Fibroblast of lung (primary cell): Measurements from ENCODE around the gene PHEX. TPM values are rescaled to one million over a fixed set of nuclear protein-coding genes. Genes with fewer than 3 reads are reported as not detected.

ENCODE experiments used
- DNase-seq, 2 donors: peaks; one replicate each; pipeline versions ENCODE4 v3.0.0 to v3.0.0-alpha.2; 2010; ENCODE audit warnings: low read depth in 2 of 2
- H2AFZ ChIP-seq: 2 replicates; pipeline ENCODE4 v1.5.1; 2012; ENCODE audit warnings: low read length, control low read depth, inconsistent platforms
- H3K27ac ChIP-seq: 2 replicates; pipeline ENCODE4 v1.5.1; 2011; ENCODE audit warnings: low read length, control low read depth; ENCODE audit not compliant: insufficient read depth
- H3K27me3 ChIP-seq: 2 replicates; pipeline ENCODE4 v1.5.1; 2011; ENCODE audit warnings: mild to moderate bottlenecking, low read length; ENCODE audit not compliant: control insufficient read depth, insufficient read depth
- H3K36me3 ChIP-seq: 2 replicates; pipeline ENCODE4 v1.5.1; 2011; ENCODE audit warnings: low read length; ENCODE audit not compliant: control insufficient read depth, insufficient read depth
- H3K4me1 ChIP-seq: 2 replicates; pipeline ENCODE4 v1.5.1; 2011; ENCODE audit warnings: low read length; ENCODE audit not compliant: control insufficient read depth, insufficient read depth; ENCODE audit errors: extremely low read depth
- H3K4me2 ChIP-seq: 2 replicates; pipeline ENCODE4 v1.5.1; 2011; ENCODE audit warnings: low read length, control low read depth; ENCODE audit not compliant: insufficient read depth; ENCODE audit errors: extremely low read depth
- H3K4me3 ChIP-seq, 4 experiments: fragments of 200-600 bp in 1 of 4; sonication (generic) in 1 of 4; replicated peaks in 1 of 4; 2 replicates each; pipeline ENCODE4 v1.5.1; 2011 to 2016; ENCODE audit warnings: low read length in 4 of 4, low read depth in 3 of 4, mild to moderate bottlenecking in 3 of 4, control low read depth in 2 of 4, inconsistent platforms in 1 of 4, mixed read lengths in 1 of 4; ENCODE audit not compliant: insufficient read depth in 1 of 4; ENCODE audit errors: control extremely low read depth in 1 of 4
- H3K79me2 ChIP-seq: 2 replicates; pipeline ENCODE4 v1.5.1; 2012; ENCODE audit warnings: mild to moderate bottlenecking, low read length, inconsistent platforms; ENCODE audit not compliant: control insufficient read depth, insufficient read depth
- H3K9ac ChIP-seq: 2 replicates; pipeline ENCODE4 v1.5.1; 2011; ENCODE audit warnings: mild to moderate bottlenecking, low read length, control low read depth; ENCODE audit not compliant: insufficient read depth
- H3K9me3 ChIP-seq: 2 replicates; pipeline ENCODE4 v1.5.1; 2012; ENCODE audit warnings: low read depth, low read length; ENCODE audit not compliant: control insufficient read depth, insufficient read depth
- H4K20me1 ChIP-seq: 2 replicates; pipeline ENCODE4 v1.5.1; 2011; ENCODE audit warnings: low read length; ENCODE audit not compliant: control insufficient read depth, insufficient read depth; ENCODE audit errors: extremely low read depth
- EZH2 ChIP-seq: IDR thresholded peaks from 2 replicates; pipeline ENCODE4 v1.5.1; 2012; ENCODE audit warnings: low read length, control low read depth, mild to moderate bottlenecking; ENCODE audit errors: missing control alignments
- polyA plus RNA-seq, 2 donors: library from polyadenylated mRNA; depleted of rRNA in 1 of 2; stranded (reverse) in 1 of 2; unstranded in 1 of 2; fragments of >200 nt; gene quantifications; 2 replicates each; pipeline ENCODE4 v1.2.1, GENCODE V29; 2011 to 2012; ENCODE audit warnings: missing spikeins in 1 of 2
- total RNA-seq: library from RNA; depleted of rRNA; stranded (reverse); fragments of >200 nt; gene quantifications from 2 replicates; pipeline ENCODE4 v1.2.1, GENCODE V29; 2014
- TF ChIP-seq, protein P1 (sequence below), 2 donors: IDR thresholded peaks in 1 of 2; conservative IDR thresholded peaks in 1 of 2; 1 replicate in 1 of 2; 2 replicates in 1 of 2; pipeline ENCODE4 v1.5.1; 2011 to 2012; ENCODE audit warnings: low read length in 2 of 2, control low read depth in 1 of 2, inconsistent platforms in 1 of 2, low read depth in 1 of 2, mild to moderate bottlenecking in 1 of 2

PHEX gene
- total and polyA plus RNA-seq, 2 donors (not counting 1 experiment from before 2014, with no cell fraction given) = 1.2 to 1.7 TPM

DNA sequence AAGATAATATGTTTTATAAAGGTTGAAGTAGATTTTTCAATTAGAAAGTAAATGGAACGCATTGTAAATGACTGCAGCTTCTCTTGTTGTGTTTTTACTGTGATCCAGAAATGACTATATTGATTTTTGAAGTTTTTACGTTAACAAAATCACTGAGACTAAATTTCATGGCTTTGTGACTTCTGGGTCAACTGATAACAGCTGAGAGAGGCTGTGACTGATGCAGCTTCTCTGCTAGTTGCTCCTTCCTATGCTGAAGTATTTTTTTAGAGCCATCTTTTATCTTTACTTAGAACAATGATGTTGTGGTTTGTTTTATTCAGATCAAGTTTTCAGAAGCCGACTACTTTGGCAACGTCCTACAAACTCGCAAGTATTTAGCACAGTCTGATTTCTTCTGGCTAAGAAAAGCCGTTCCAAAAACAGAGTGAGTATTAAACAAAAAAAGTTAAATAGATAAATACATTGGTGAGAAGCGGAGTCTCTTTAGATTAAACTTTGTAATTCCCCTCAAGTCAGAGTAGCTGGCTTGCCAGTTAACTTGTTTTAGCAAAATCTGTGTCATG lies 145.9 kb downstream of the PHEX start:
- no peaks in the 10 kb centered on the region for H4K20me1 ChIP-seq
- no peak overlapping the region for H3K9ac ChIP-seq
- H3K27me3 ChIP-seq = no peaks in the 10 kb centered on the region
- no peaks in the 10 kb centered on the region for H3K4me1 ChIP-seq
- H2AFZ ChIP-seq = no peak overlapping the region
- no peak overlapping the region for H3K4me2 ChIP-seq
- no peaks in the 10 kb centered on the region for H3K9me3 ChIP-seq
- DNase-seq = no peak
- H3K79me2 ChIP-seq = no peaks in the 10 kb centered on the region
- no peak overlapping the region for H3K27ac ChIP-seq
- no peak for TF ChIP-seq EZH2
- TF ChIP-seq, protein P1, sequence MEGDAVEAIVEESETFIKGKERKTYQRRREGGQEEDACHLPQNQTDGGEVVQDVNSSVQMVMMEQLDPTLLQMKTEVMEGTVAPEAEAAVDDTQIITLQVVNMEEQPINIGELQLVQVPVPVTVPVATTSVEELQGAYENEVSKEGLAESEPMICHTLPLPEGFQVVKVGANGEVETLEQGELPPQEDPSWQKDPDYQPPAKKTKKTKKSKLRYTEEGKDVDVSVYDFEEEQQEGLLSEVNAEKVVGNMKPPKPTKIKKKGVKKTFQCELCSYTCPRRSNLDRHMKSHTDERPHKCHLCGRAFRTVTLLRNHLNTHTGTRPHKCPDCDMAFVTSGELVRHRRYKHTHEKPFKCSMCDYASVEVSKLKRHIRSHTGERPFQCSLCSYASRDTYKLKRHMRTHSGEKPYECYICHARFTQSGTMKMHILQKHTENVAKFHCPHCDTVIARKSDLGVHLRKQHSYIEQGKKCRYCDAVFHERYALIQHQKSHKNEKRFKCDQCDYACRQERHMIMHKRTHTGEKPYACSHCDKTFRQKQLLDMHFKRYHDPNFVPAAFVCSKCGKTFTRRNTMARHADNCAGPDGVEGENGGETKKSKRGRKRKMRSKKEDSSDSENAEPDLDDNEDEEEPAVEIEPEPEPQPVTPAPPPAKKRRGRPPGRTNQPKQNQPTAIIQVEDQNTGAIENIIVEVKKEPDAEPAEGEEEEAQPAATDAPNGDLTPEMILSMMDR (conservative IDR thresholded peaks at IDR 0.05 in 1 of 2, IDR thresholded peaks at IDR 0.05 in 1 of 2; ENCODE audit: low read depth in 1 of 2, low read length in 2 of 2) = no peak
- H3K4me3 ChIP-seq = no peak overlapping the region
- no peaks in the 10 kb centered on the region for H3K36me3 ChIP-seq

DNA sequence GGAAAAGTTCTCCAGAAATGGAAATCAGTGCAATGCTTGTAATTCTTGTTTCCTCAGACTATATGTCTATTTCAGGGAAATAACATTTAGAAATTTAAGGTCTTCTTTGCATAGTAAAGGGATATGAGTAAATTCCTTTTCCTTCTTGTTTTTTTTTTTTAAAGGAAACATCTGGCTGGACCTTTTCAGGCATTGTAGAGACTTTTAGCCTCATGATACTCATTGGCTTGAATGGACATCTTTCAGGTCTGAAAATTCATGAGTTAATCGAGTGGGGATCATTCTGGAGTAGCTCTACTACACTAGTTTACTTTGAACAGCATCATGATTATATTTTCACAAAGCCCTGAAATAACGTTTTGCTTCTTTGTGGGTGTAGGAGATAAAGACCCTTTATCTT lies 152.0 kb downstream of the PHEX start:
- H3K9ac ChIP-seq = no peak overlapping the region
- no peaks in the 10 kb centered on the region for H3K9me3 ChIP-seq
- H3K27ac ChIP-seq = no peak overlapping the region
- H3K27me3 ChIP-seq = no peaks in the 10 kb centered on the region
- H4K20me1 ChIP-seq = no peaks in the 10 kb centered on the region
- no peak overlapping the region for H3K4me2 ChIP-seq
- H3K36me3 ChIP-seq = no peaks in the 10 kb centered on the region
- no peaks in the 10 kb centered on the region for H3K79me2 ChIP-seq
- no peaks in the 10 kb centered on the region for H3K4me1 ChIP-seq
- no peak overlapping the region for H3K4me3 ChIP-seq
- no peak overlapping the region for H2AFZ ChIP-seq
- no peak for TF ChIP-seq EZH2
- TF ChIP-seq, protein P1 (conservative IDR thresholded peaks at IDR 0.05 in 1 of 2, IDR thresholded peaks at IDR 0.05 in 1 of 2; ENCODE audit: low read depth in 1 of 2, low read length in 2 of 2) = no peak
- no peak for DNase-seq

DNA sequence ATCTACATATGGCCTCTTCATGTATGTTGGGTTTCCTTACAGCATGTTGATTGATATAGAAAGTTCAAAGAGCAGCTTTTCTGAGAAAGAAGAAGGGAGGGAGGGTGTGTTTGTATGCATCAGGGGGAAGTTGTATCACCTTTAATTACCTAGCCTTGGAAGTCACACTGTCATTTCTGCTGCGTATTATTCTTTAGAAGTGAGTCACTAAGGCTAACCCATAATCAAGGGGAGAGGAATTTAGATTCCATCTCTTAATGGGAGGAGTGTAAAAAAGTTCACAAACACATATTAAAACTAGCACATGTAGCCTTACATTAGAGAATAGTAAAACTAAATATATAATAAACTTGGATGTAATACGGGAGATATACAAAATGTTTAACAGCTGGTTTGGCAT lies 154.0 kb downstream of the PHEX start:
- DNase-seq = no peak
- Histone ChIP-seq H3K4me2 (no peak overlapping the region), H3K79me2 (no peaks in the 10 kb centered on the region), H3K27ac (no peak overlapping the region), H3K4me3 (no peak overlapping the region), H4K20me1 (no peaks in the 10 kb centered on the region), H3K9ac (no peak overlapping the region), H3K4me1 (no peaks in the 10 kb centered on the region), H2AFZ (no peak overlapping the region), H3K36me3 (no peaks in the 10 kb centered on the region), H3K9me3 (no peaks in the 10 kb centered on the region), H3K27me3 (no peaks in the 10 kb centered on the region)
- TF ChIP-seq, protein P1 (conservative IDR thresholded peaks at IDR 0.05 in 1 of 2, IDR thresholded peaks at IDR 0.05 in 1 of 2; ENCODE audit: low read depth in 1 of 2, low read length in 2 of 2) = no peak
- no peak for TF ChIP-seq EZH2
